Endothelial cell of umbilical vein (primary cell): Measurements from ENCODE around the gene TSPAN13. TPM values are rescaled to one million over a fixed set of nuclear protein-coding genes. Genes with fewer than 3 reads are reported as not detected.
A peak's percentile ranks its signal among the peaks of the same experiment; 100 is the strongest.

Experiments used
- BruUV-seq: library from RNA; stranded (reverse); fragments of 400-500 nt; replicated peaks from 2 replicates; lab custom pipeline; 2021; lab: Mats Ljungman, UMichigan
- CTCF ChIA-PET: fragments of 300-600, 350-600 bp; sonication (Branson Sonifier 250); formaldehyde crosslinking; loops from one replicate; lab custom pipeline; 2021; ENCODE audit warnings: antibody characterized with exemption, inconsistent platforms; lab: Charles Lee
- POLR2A ChIA-PET: fragments of 300-600, 350-600 bp; sonication (Branson Sonifier 250); formaldehyde crosslinking; loops from one replicate; lab custom pipeline; 2021; ENCODE audit warnings: antibody characterized with exemption, inconsistent platforms; lab: Charles Lee
- DNase-seq: peaks from one replicate; pipeline ENCODE4 v3.0.0-alpha.2; 2011; ENCODE audit warnings: low read depth, low spot score
- FAIRE-seq: peaks from 2 replicates; lab custom pipeline; 2011; peaks lifted over from hg19 to GRCh38; lab: Jason Lieb, UNC
- H2AFZ ChIP-seq: 2 replicates; pipeline ENCODE4 v1.6.0; 2012; ENCODE audit warnings: low read depth, low read length, control low read depth, inconsistent platforms
- H3K27ac ChIP-seq: 2 replicates; pipeline ENCODE4 v1.5.1; 2011; ENCODE audit warnings: low read depth, mild to moderate bottlenecking, control low read depth, low read length, moderate library complexity; ENCODE audit not compliant: insufficient read depth
- H3K27me3 ChIP-seq, 2 experiments: 2 replicates each; pipeline versions ENCODE4 v1.6.0 to v1.6.1; 2011; ENCODE audit warnings: low read length in 2 of 2, mixed read lengths in 1 of 2; ENCODE audit not compliant: control insufficient read depth in 2 of 2, insufficient read depth in 2 of 2
- H3K36me3 ChIP-seq, 2 experiments: 2 replicates in 1 of 2; 3 replicates in 1 of 2; pipeline ENCODE4 v1.5.1; 2011; ENCODE audit warnings: low read length in 2 of 2, mild to moderate bottlenecking in 1 of 2, moderate library complexity in 1 of 2; ENCODE audit not compliant: control insufficient read depth in 2 of 2, insufficient read depth in 2 of 2; ENCODE audit errors: extremely low read depth in 1 of 2
- H3K4me1 ChIP-seq: 3 replicates; pipeline ENCODE4 v1.5.1; 2011; ENCODE audit warnings: mild to moderate bottlenecking, low read length; ENCODE audit not compliant: control insufficient read depth, insufficient read depth; ENCODE audit errors: extremely low read depth
- H3K4me2 ChIP-seq: 2 replicates; pipeline ENCODE4 v1.6.1; 2011; ENCODE audit warnings: low read length, control low read depth, mixed read lengths; ENCODE audit not compliant: insufficient read depth
- H3K4me3 ChIP-seq, 3 experiments: fragments of 200-600 bp in 1 of 3; sonication (generic), shearing (Covaris generic) in 1 of 3; replicated peaks in 1 of 3; 2 replicates each; pipeline ENCODE4 v1.5.1; 2011 to 2016; ENCODE audit warnings: control low read depth in 3 of 3, low read length in 3 of 3, mild to moderate bottlenecking in 2 of 3, inconsistent platforms in 1 of 3, low read depth in 1 of 3, moderate library complexity in 1 of 3; ENCODE audit not compliant: insufficient read depth in 1 of 3
- H3K79me2 ChIP-seq: 2 replicates; pipeline ENCODE4 v1.6.0; 2012; ENCODE audit warnings: low read length, inconsistent platforms; ENCODE audit not compliant: control insufficient read depth, insufficient read depth
- H3K9ac ChIP-seq: replicated peaks from 2 replicates; pipeline ENCODE3; 2011; ENCODE audit warnings: low read length, control low read depth; ENCODE audit not compliant: insufficient read depth; ENCODE audit errors: extremely low read depth
- H3K9me1 ChIP-seq: replicated peaks from 3 replicates; pipeline ENCODE4 v1.6.0; 2011; ENCODE audit warnings: mild to moderate bottlenecking, low read length; ENCODE audit not compliant: control insufficient read depth, insufficient read depth; ENCODE audit errors: extremely low read depth
- H3K9me3 ChIP-seq: replicated peaks from 2 replicates; pipeline ENCODE4 v1.5.1; 2012; ENCODE audit warnings: low read length, inconsistent platforms; ENCODE audit not compliant: control insufficient read depth, insufficient read depth
- H4K20me1 ChIP-seq: replicated peaks from 2 replicates; pipeline ENCODE3; 2011; ENCODE audit warnings: mild to moderate bottlenecking, low read length; ENCODE audit not compliant: control insufficient read depth, insufficient read depth; ENCODE audit errors: extremely low read depth
- EZH2 ChIP-seq: IDR thresholded peaks from 2 replicates; pipeline ENCODE4 v1.6.1; 2012; ENCODE audit warnings: borderline replicate concordance, low read depth, mild to moderate bottlenecking, moderate library complexity, low read length, inconsistent platforms; ENCODE audit not compliant: severe bottlenecking
- FOS ChIP-seq: IDR thresholded peaks from 2 replicates; pipeline ENCODE4 v1.6.1; 2011; ENCODE audit warnings: mild to moderate bottlenecking, low read length, moderate library complexity, borderline replicate concordance; ENCODE audit not compliant: insufficient read depth
- GATA2 ChIP-seq: IDR thresholded peaks from 2 replicates; pipeline ENCODE4 v1.7.0; 2011; ENCODE audit warnings: low read depth, mild to moderate bottlenecking, moderate library complexity, mixed read lengths, low read length; ENCODE audit not compliant: insufficient read length, insufficient read depth
- JUN ChIP-seq: IDR thresholded peaks from 2 replicates; pipeline ENCODE4 v1.6.1; 2011; ENCODE audit warnings: borderline replicate concordance, low read depth; ENCODE audit not compliant: insufficient read length, insufficient read depth
- MAX ChIP-seq: IDR thresholded peaks from 2 replicates; pipeline ENCODE4 v1.6.1; 2011; ENCODE audit not compliant: insufficient read depth, insufficient read length
- MYC ChIP-seq: IDR thresholded peaks from one replicate; pipeline ENCODE4 v1.6.1; 2011; ENCODE audit warnings: mild to moderate bottlenecking, low read depth, low read length
- POLR2A ChIP-seq: IDR thresholded peaks from 2 replicates; pipeline ENCODE4 v1.6.1; 2012; ENCODE audit warnings: low read depth, mild to moderate bottlenecking, control low read depth, low read length
- POLR2AphosphoS5 ChIP-seq: IDR thresholded peaks from 2 replicates; pipeline ENCODE4 v1.6.1; 2012; ENCODE audit warnings: low read depth, mild to moderate bottlenecking, control low read depth, low read length, moderate library complexity; ENCODE audit not compliant: insufficient read depth
- dilution Hi-C: fragments of 300-500 bp; cut with MboI; formaldehyde crosslinking; loops from one replicate; pipeline ENCODE4 v1.15.0; 2019; ENCODE audit warnings: low sequenced_read_pairs; ENCODE audit not compliant: extremely low pct_ligation_motif_present
- intact Hi-C: fragments of 100-400 bp; cut with micrococcal nuclease; formaldehyde crosslinking; loops from one replicate; pipeline ENCODE4 v1.10.0; 2022
- polyA plus RNA-seq, 4 experiments: library from polyadenylated mRNA; depleted of rRNA in 3 of 4; stranded (reverse) in 3 of 4; unstranded in 1 of 4; fragments of >200 nt; gene quantifications; 2 replicates each; pipeline versions ENCODE4 v1.2.1 to v1.2.3, GENCODE V29; 2011 to 2012; ENCODE audit warnings: missing spikeins in 1 of 4
- total RNA-seq: library from RNA; stranded (reverse); gene quantifications from 2 replicates; pipeline ENCODE4 v1.2.3, GENCODE V29; 2021
- TF ChIP-seq, protein P1 (sequence below), 2 donors: IDR thresholded peaks; 1 replicate in 1 of 2; 2 replicates in 1 of 2; pipeline ENCODE4 v1.5.1; 2011; ENCODE audit warnings: low read length in 2 of 2, mild to moderate bottlenecking in 2 of 2, moderate library complexity in 2 of 2, control low read depth in 1 of 2, inconsistent platforms in 1 of 2, low read depth in 1 of 2; ENCODE audit not compliant: insufficient read depth in 1 of 2; ENCODE audit errors: extremely low read depth in 1 of 2

Gene TSPAN13
- total and polyA plus RNA-seq, 2 donors (not counting 3 experiments of a cell fraction or from before 2014, with no cell fraction given), result 13.3 to 33.0 TPM

DNA sequence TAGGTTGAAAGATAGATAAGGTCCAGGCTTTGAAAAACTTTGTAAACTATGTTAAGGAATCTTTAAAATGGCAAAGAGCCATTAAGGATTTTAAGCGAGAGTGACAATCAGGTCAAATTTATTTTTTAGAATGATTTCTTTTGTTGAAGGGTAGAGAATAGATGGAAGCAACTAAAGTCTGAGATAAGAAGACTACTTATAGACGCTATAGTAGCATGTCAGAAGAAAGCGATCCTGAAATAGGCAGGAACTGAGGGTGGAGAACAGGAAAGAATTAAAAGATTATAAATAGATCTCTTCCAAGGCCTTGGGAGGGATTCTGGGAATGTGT, 13.0 kb upstream of the TSPAN13 start:
- FAIRE-seq (no peak), DNase-seq (no peak)
- ChIA-PET POLR2A (no interaction called here), CTCF (interaction anchor here (1.2 kb wide), 1 partner anchor 46 kb away, joined by 4 read pairs; no protein-coding TSS in a partner anchor)
- intact Hi-C loops, result loop anchor here (2.0 kb wide), 1 partner anchor 14 kb away; no protein-coding TSS in a partner anchor
- Histone ChIP-seq H3K36me3 (no peaks in the 10 kb centered on the region), H3K79me2 (no peaks in the 10 kb centered on the region), H3K4me3 (no peak overlapping the region), H3K27ac (peak overlapping the region; percentile 40), H4K20me1 (no peaks in the 10 kb centered on the region), H2AFZ (no peak overlapping the region), H3K4me2 (peak overlapping the region; percentile 52), H3K4me1 (peaks cover 36% of the 10 kb centered on the region), H3K27me3 (no peaks in the 10 kb centered on the region), H3K9me3 (no peaks in the 10 kb centered on the region), H3K9me1 (no peaks in the 10 kb centered on the region), H3K9ac (peak overlapping the region; percentile 34)
- no TSS peak for BruUV-seq
- dilution Hi-C loops, result no loop called here
- TF ChIP-seq GATA2 (no peak), FOS (no peak), POLR2A (no peak), POLR2AphosphoS5 (no peak), JUN (no peak), MYC (no peak), MAX (no peak), EZH2 (no peak)
- TF ChIP-seq, protein P1, sequence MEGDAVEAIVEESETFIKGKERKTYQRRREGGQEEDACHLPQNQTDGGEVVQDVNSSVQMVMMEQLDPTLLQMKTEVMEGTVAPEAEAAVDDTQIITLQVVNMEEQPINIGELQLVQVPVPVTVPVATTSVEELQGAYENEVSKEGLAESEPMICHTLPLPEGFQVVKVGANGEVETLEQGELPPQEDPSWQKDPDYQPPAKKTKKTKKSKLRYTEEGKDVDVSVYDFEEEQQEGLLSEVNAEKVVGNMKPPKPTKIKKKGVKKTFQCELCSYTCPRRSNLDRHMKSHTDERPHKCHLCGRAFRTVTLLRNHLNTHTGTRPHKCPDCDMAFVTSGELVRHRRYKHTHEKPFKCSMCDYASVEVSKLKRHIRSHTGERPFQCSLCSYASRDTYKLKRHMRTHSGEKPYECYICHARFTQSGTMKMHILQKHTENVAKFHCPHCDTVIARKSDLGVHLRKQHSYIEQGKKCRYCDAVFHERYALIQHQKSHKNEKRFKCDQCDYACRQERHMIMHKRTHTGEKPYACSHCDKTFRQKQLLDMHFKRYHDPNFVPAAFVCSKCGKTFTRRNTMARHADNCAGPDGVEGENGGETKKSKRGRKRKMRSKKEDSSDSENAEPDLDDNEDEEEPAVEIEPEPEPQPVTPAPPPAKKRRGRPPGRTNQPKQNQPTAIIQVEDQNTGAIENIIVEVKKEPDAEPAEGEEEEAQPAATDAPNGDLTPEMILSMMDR (IDR thresholded peaks at IDR 0.05; ENCODE audit: extremely low read depth in 1 of 2, insufficient read depth in 1 of 2, low read depth in 1 of 2, low read length in 2 of 2), result no peak
